OCI-LY1 (cell line): ENCODE measurements around the gene DEPDC5.

Experiments
- H2AFZ ChIP-seq: fragments of 200-600 bp; sonication (generic), shearing (Covaris generic); 2 replicates; pipeline ENCODE4 v1.6.0; 2014; ENCODE audit warnings: antibody characterized with exemption, mild to moderate bottlenecking, low read length
- H3F3A ChIP-seq: fragments of 200-600 bp; sonication (generic), shearing (Covaris generic); 2 replicates; pipeline ENCODE4 v1.6.0; 2014; ENCODE audit warnings: mild to moderate bottlenecking, antibody characterized with exemption, low read length, moderate library complexity; ENCODE audit not compliant: insufficient read depth
- H3K27ac ChIP-seq: fragments of 200-600 bp; sonication (generic); 2 replicates; pipeline ENCODE4 v1.5.1; 2014; ENCODE audit warnings: low read length, mixed run types, mild to moderate bottlenecking, low read depth; ENCODE audit not compliant: poor library complexity, severe bottlenecking
- H3K27me3 ChIP-seq: fragments of 200-600 bp; sonication (generic); 2 replicates; pipeline ENCODE4 v1.6.0; 2014; ENCODE audit warnings: antibody characterized with exemption, mild to moderate bottlenecking, low read length, moderate library complexity; ENCODE audit not compliant: insufficient read depth
- H3K36me3 ChIP-seq: fragments of 200-600 bp; sonication (generic); 2 replicates; pipeline ENCODE4 v1.6.1; 2014; ENCODE audit warnings: mild to moderate bottlenecking, antibody characterized with exemption, low read length, moderate library complexity, mixed read lengths; ENCODE audit not compliant: insufficient read depth
- H3K4me1 ChIP-seq: fragments of 200-600 bp; sonication (generic); 2 replicates; pipeline ENCODE4 v1.5.1; 2014; ENCODE audit warnings: mild to moderate bottlenecking, low read length, moderate library complexity; ENCODE audit not compliant: insufficient read depth, severe bottlenecking
- H3K4me2 ChIP-seq: fragments of 200-600 bp; sonication (generic), shearing (Covaris generic); 2 replicates; pipeline ENCODE4 v1.6.1; 2014; ENCODE audit warnings: low read length
- H3K4me3 ChIP-seq: fragments of 200-600 bp; sonication (generic); 2 replicates; pipeline ENCODE4 v1.5.1; 2014; ENCODE audit warnings: low read length, low read depth, mild to moderate bottlenecking, mixed read lengths; ENCODE audit not compliant: poor library complexity, severe bottlenecking
- H3K79me2 ChIP-seq: fragments of 200-600 bp; shearing (Covaris generic); 2 replicates; pipeline ENCODE4 v1.6.1; 2016; ENCODE audit warnings: mixed run types, low read length, mixed read lengths; ENCODE audit not compliant: insufficient read depth
- H3K9ac ChIP-seq: fragments of 200-600 bp; sonication (generic), shearing (Covaris generic); 2 replicates; pipeline ENCODE4 v1.6.1; 2014; ENCODE audit warnings: mild to moderate bottlenecking, low read length, mixed read lengths
- H3K9me2 ChIP-seq: fragments of 200-600 bp; sonication (generic), shearing (Covaris generic); 2 replicates; pipeline ENCODE4 v1.6.1; 2014; ENCODE audit warnings: low read depth, mild to moderate bottlenecking, low read length, mixed read lengths
- H3K9me3 ChIP-seq: fragments of 200-600 bp; shearing (Covaris generic); 2 replicates; pipeline ENCODE4 v1.6.1; 2014; ENCODE audit warnings: low read length, mixed read lengths
- H4K20me1 ChIP-seq: fragments of 200-600 bp; sonication (generic), shearing (Covaris generic); 2 replicates; pipeline ENCODE4 v1.6.0; 2016; ENCODE audit warnings: mild to moderate bottlenecking, low read length; ENCODE audit not compliant: insufficient read depth
- EZH2 ChIP-seq: fragments of 200-600 bp; sonication (generic), shearing (Covaris generic); IDR thresholded peaks from 2 replicates; pipeline ENCODE4 v1.8.0; 2017; ENCODE audit warnings: borderline replicate concordance, mixed run types, mild to moderate bottlenecking, antibody characterized with exemption, low read length, moderate library complexity, mixed read lengths
- TF ChIP-seq, protein P1 (sequence below): fragments of 200-600 bp; sonication (generic), shearing (Covaris generic); IDR thresholded peaks from 2 replicates; pipeline ENCODE4 v1.5.1; 2017; ENCODE audit warnings: mild to moderate bottlenecking, antibody characterized with exemption, low read length, moderate library complexity, mixed read lengths

DEPDC5 gene

DNA sequence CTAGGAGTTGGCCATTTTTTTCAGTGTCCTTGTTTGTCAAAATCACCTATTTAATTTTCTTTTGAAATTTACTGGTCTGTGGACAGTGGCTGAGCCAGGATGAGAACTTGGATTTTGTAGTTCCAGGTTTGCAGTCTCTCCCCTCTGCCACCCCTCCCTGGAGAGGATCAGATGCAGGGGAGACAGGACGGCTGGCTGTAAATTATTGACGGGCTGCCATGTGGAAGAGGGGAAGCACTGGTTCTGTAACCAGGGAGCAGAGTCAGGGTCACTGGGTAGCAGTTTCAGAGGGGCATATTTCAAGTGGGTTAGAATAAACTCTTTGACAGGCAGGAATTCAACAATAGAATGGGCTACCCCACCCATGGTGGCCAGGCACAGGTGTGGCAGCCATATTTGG lies 169.9 kb downstream of the DEPDC5 start:
- Histone ChIP-seq H3K36me3 (no peaks in the 10 kb centered on the region), H2AFZ (no peak overlapping the region), H3K9me2 (no peaks in the 10 kb centered on the region), H3K4me3 (no peak overlapping the region), H3K9ac (no peak overlapping the region), H3K27ac (no peak overlapping the region), H4K20me1 (no peaks in the 10 kb centered on the region), H3F3A (no peaks in the 10 kb centered on the region), H3K4me2 (no peak overlapping the region), H3K4me1 (no peaks in the 10 kb centered on the region), H3K9me3 (no peaks in the 10 kb centered on the region), H3K79me2 (no peaks in the 10 kb centered on the region), H3K27me3 (no peaks in the 10 kb centered on the region; the same call in none of the 2 replicates)
- TF ChIP-seq EZH2: no peak
- TF ChIP-seq, protein P1, sequence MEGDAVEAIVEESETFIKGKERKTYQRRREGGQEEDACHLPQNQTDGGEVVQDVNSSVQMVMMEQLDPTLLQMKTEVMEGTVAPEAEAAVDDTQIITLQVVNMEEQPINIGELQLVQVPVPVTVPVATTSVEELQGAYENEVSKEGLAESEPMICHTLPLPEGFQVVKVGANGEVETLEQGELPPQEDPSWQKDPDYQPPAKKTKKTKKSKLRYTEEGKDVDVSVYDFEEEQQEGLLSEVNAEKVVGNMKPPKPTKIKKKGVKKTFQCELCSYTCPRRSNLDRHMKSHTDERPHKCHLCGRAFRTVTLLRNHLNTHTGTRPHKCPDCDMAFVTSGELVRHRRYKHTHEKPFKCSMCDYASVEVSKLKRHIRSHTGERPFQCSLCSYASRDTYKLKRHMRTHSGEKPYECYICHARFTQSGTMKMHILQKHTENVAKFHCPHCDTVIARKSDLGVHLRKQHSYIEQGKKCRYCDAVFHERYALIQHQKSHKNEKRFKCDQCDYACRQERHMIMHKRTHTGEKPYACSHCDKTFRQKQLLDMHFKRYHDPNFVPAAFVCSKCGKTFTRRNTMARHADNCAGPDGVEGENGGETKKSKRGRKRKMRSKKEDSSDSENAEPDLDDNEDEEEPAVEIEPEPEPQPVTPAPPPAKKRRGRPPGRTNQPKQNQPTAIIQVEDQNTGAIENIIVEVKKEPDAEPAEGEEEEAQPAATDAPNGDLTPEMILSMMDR: no peak

DNA sequence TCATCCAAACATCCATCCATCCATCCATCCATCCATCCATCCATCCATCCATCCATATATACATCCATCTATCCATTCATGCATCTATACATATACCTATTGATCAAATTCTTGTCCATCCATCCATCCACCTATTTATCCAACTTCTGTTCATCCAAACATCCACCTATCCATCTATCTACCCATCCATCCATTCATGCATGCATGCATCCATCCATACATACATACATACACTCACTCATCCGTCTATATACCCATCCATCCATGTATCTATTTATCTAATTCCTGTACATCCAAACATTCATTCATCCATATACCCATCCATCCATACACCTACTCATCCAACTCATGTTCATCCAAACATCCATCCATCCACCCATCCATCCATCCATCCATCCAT lies 171.2 kb downstream of the DEPDC5 start:
- Histone ChIP-seq H2AFZ (no peak overlapping the region), H3K36me3 (no peaks in the 10 kb centered on the region), H4K20me1 (no peaks in the 10 kb centered on the region), H3K4me2 (no peak overlapping the region), H3F3A (no peaks in the 10 kb centered on the region), H3K27ac (no peak overlapping the region), H3K79me2 (no peaks in the 10 kb centered on the region), H3K9me2 (no peaks in the 10 kb centered on the region), H3K9ac (no peak overlapping the region), H3K4me1 (no peaks in the 10 kb centered on the region), H3K9me3 (no peaks in the 10 kb centered on the region), H3K4me3 (no peak overlapping the region), H3K27me3 (no peaks in the 10 kb centered on the region; the same call in none of the 2 replicates)
- TF ChIP-seq, protein P1: no peak
- TF ChIP-seq EZH2: no peak

DNA sequence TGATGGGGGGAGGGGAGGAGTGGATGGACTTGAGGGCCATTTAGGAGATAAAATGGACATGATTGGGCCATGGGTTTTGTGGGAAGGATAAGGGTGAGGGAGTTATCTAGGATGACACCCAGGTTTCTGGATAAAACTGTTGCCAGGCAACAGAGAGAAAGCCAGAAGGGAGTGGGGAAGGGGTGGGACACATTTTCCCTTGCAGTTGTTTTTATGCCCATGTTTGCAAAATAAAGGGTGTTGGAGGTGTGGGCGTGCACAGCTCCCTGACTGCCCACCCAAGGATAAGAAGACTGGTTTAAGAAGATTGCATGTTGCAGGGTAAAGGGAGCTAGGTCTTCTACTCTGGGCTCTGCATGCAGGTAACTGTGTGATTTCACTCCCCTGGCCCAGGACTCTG lies 172.2 kb downstream of the DEPDC5 start:
- Histone ChIP-seq H3K9ac (no peak overlapping the region), H3F3A (no peaks in the 10 kb centered on the region), H2AFZ (no peak overlapping the region), H4K20me1 (no peaks in the 10 kb centered on the region), H3K27ac (no peak overlapping the region), H3K36me3 (no peaks in the 10 kb centered on the region), H3K9me3 (no peaks in the 10 kb centered on the region), H3K9me2 (no peaks in the 10 kb centered on the region), H3K27me3 (no peaks in the 10 kb centered on the region; the same call in 1 of the 2 replicates), H3K4me2 (no peak overlapping the region), H3K4me1 (no peaks in the 10 kb centered on the region), H3K4me3 (no peak overlapping the region), H3K79me2 (no peaks in the 10 kb centered on the region)
- TF ChIP-seq EZH2: no peak
- TF ChIP-seq, protein P1: no peak
